AG04449 (cell line): Measurements from ENCODE around the gene FXYD6.

Experiments used
- CTCF ChIA-PET: fragments of 350-600 bp; formaldehyde crosslinking; extraction: SDS; loops from one replicate; lab custom pipeline; 2021; ENCODE audit warnings: antibody characterized with exemption; lab: Yijun Ruan, JAX
- POLR2A ChIA-PET: fragments of 400-600, 350-600 bp; formaldehyde crosslinking; extraction: SDS; loops from one replicate; lab custom pipeline; 2020; ENCODE audit warnings: antibody characterized with exemption, inconsistent platforms; lab: Yijun Ruan, JAX
- DNase-seq: peaks from one replicate; pipeline ENCODE4 v3.0.0-alpha.2; 2010; ENCODE audit warnings: low read depth, low spot score
- H3K4me3 ChIP-seq: 2 replicates; pipeline ENCODE4 v1.5.1; 2011; ENCODE audit warnings: low read depth, mild to moderate bottlenecking, control low read depth, low read length
- TF ChIP-seq, protein P1 (sequence below): IDR thresholded peaks from one replicate; pipeline ENCODE4 v1.5.1; 2011; ENCODE audit warnings: mild to moderate bottlenecking, moderate library complexity, low read length, control low read depth, inconsistent platforms; ENCODE audit not compliant: insufficient read depth; ENCODE audit errors: missing control alignments

Gene FXYD6

DNA sequence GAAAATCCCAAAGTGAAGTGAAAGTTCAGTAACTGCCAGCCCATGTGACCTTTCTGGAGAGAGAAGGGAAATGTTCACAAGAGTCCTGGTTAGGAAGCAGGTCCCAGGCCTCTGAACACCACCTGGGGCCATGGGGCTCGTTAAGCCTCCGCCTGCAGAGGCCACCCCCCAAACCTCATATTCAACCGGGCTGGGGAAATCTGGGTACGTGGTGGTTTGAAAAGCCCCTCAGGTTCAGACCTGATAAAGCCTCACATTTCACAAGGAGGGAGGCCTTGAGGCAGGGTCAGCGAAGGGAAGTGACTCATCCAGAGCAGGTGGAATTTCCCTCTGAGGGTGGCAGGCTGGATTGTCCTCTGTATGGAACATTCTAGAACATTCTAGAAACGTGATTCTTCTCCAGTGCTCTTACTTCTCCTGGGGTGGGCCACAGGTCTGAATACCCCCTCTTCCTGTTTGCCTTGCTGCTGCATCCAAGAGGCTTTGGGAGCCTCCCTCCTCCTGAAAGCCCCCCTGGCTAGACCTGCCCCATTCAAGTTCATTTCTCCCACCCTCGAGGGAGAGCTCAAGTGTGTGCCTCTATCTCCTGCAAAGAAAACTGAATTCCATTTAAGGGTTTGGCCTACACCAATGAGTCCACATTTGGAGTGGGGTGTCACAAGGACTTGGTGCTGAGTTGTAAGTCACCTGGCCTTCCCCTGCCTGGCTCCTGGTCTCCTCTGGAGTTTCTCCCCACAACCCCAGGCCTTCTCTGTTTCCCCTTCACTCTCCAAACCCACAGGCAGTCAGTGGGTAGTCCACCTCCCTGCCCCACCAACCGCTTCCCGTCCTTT, 58.2 kb downstream of the FXYD6 start:
- no peak for DNase-seq
- H3K4me3 ChIP-seq = no peak overlapping the region
- POLR2A ChIA-PET = interaction anchor here (0.6 kb wide), 1 partner anchor 129 kb away, joined by 3 read pairs; no protein-coding TSS in a partner anchor
- CTCF ChIA-PET = interaction anchor here (0.7 to 11.7 kb wide), 34 partner anchors 8 to 580 kb away, joined by 3 to 316 read pairs (median 4); no protein-coding TSS in a partner anchor
- TF ChIP-seq, protein P1, sequence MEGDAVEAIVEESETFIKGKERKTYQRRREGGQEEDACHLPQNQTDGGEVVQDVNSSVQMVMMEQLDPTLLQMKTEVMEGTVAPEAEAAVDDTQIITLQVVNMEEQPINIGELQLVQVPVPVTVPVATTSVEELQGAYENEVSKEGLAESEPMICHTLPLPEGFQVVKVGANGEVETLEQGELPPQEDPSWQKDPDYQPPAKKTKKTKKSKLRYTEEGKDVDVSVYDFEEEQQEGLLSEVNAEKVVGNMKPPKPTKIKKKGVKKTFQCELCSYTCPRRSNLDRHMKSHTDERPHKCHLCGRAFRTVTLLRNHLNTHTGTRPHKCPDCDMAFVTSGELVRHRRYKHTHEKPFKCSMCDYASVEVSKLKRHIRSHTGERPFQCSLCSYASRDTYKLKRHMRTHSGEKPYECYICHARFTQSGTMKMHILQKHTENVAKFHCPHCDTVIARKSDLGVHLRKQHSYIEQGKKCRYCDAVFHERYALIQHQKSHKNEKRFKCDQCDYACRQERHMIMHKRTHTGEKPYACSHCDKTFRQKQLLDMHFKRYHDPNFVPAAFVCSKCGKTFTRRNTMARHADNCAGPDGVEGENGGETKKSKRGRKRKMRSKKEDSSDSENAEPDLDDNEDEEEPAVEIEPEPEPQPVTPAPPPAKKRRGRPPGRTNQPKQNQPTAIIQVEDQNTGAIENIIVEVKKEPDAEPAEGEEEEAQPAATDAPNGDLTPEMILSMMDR = no peak

DNA sequence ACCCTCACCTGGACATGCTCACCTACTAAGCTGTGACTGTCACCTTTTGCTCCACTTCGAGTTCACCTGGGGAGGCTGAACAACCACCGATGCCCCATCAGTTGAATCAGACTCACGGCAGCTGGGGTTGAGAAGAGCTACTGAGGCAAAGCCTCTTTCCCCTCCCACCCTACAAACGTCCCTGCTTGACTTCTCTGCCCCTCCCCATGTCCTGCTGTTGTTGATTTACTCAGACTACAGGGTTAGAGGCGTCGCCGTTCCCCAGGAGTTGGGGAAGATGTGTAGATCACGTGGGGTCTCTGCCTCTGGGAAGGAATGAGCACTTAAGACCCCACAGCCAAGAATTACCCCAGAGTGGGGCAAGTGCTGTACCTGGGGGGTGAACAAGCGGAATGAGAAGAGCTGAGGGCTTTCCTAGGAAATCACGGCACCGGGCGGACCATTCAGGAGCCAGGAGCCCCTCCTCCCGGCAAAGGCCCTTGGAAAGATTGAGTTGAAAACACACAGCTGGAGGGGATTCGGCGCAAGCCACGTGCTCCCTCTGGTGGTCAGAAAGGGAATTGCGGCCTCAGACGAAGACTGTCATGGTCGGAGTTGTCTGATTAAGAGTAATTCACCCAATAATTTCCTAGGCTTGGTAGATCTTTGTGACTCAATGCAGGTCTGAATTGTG, 59.0 kb downstream of the FXYD6 start:
- no peak overlapping the region for H3K4me3 ChIP-seq
- TF ChIP-seq, protein P1 = peak; percentile 94
- ChIA-PET POLR2A (interaction anchor here (0.6 kb wide), 1 partner anchor 129 kb away, joined by 3 read pairs; no protein-coding TSS in a partner anchor), CTCF (interaction anchor here (0.7 to 11.7 kb wide), 27 partner anchors 9 to 579 kb away, joined by 3 to 316 read pairs (median 8); no protein-coding TSS in a partner anchor)
- DNase-seq = no peak

GRCh38 chr11:117816846-117817367, 59.6 kb downstream of the FXYD6 start:
- CTCF ChIA-PET = interaction anchor here (0.7 to 11.7 kb wide), 24 partner anchors 10 to 579 kb away, joined by 3 to 316 read pairs (median 9); no protein-coding TSS in a partner anchor
- H3K4me3 ChIP-seq = no peak overlapping the region
- no peak for DNase-seq
- TF ChIP-seq, protein P1 = no peak
- POLR2A ChIA-PET = no interaction called here

DNA sequence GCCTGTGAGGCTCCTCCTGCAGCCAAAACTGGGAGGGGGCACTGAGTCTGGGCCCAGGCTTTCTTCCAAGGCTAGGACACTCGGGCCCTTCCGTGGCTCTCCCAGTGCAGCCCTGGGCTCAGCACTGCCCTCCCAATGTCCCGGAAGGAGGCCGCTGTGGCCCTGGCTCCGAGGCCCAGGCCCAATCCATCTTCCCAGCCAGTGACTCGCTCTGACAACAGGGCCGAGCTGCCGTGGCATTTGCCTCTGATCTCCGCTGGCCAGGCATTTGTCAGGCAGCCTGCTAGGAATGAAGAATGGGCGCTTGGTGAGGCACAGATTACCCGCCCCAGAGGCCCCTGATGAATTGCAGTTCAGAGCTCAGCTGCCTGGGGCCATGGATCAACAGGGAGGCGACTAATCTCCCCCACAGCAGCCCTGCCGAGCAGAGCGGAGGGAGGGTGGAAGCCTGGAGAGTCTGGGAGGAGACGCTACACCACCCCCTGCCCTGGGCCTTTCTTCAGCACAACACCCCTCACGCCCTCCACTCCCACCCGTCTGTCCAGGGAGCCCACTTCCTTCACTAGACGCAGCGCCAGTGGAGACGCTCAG, 60.2 kb downstream of the FXYD6 start:
- H3K4me3 ChIP-seq = no peak overlapping the region
- POLR2A ChIA-PET = no interaction called here
- no peak for DNase-seq
- TF ChIP-seq, protein P1 = no peak
- CTCF ChIA-PET = interaction anchor here (1.1 to 11.7 kb wide), 17 partner anchors 8 to 578 kb away, joined by 3 to 316 read pairs (median 16); partner anchors contain the start of gene FXYD2

DNA sequence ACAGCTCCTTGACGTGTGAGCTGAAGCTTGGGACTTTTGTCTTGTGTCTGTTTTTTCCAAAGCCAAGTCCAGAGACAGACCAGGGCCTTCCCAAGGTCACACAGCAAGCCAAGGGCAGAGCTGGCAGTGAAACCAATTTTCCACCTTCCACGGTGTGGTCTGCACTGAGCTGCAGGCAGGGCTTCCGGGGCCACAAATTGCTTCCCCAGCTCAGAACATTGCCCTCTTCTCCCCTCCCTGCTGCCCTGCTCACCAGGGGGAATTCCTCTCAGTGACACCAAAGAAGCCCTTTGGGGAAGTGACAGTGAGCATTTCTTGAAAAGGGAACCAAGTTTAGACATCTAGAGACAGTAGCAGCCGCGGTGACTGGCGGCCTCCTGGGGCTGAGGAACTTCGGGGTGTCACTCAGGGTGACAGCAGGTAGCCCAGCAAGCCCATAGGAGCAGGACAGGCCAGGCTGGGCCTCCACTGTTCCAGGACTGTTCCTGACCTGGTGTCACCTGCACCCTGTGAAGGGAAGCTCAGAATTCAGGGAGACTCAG, 61.1 kb downstream of the FXYD6 start:
- no peak overlapping the region for H3K4me3 ChIP-seq
- no peak for DNase-seq
- ChIA-PET POLR2A (no interaction called here), CTCF (interaction anchor here (1.1 to 11.7 kb wide), 9 partner anchors 9 to 487 kb away, joined by 3 to 316 read pairs (median 16); partner anchors contain the start of gene FXYD2)
- TF ChIP-seq, protein P1 = no peak
